ENCODE measurements around the gene CEP131. TPM values are rescaled to one million over a fixed set of nuclear protein-coding genes. Genes with fewer than 3 reads are reported as not detected.
A peak's percentile ranks its signal among the peaks of the same experiment; 100 is the strongest.

The CEP131 gene
- total and polyA plus RNA-seq, 5 experiments from 2014 or later: 1.1 to 12.0 (median 4.4) TPM

DNA sequence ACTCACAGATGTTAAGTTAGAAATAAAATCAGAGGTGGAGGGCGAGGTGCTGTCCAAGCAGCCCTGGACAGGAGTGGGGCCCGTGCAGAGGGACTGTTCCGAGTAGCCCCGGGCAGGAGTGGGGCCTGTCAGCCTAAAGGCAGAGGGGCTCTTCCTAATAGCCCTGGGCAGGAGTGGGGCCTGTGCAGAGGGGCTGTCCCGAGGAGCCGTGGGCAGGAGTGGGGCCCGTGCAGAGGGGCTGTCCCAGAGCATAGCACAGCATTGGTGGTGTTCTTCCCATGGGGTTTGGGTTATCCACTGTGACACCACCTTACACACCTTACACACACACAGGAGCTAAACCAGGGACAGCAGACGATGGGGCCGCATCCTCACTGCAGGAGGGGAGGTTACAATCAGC, 10.4 kb downstream of the CEP131 start:
- H3K27me3 Mint-ChIP-seq: no peaks in the 10 kb centered on the region

DNA sequence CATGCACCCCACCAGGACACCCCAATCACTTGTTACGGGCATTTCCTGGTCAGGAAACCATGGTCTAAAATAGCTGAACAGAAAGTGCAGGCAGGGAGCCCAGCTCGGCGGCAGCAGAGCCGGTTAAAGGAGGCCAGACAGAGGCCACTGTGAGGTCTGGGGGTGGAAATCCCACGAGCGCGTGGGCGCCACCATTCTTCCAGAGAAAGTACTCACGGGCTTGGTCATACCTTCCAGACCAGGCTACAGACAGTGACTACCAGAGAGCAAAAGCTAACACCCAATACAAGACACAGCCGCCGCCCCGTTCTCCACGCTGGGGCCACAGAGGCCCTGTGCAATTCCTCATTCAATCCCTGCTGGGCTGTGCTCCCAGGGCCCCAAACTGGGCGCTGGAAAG, 11.9 kb downstream of the CEP131 start:
- H3K4me1 Mint-ChIP-seq: peaks cover 0 to 3% (median 0%) of the 10 kb centered on the region in 4 donors
- H3K27ac Mint-ChIP-seq: no peak overlapping the region
- no peak overlapping the region for H3K4me3 Mint-ChIP-seq
- no peak for ATAC-seq
- H3K27me3 Mint-ChIP-seq: no peaks in the 10 kb centered on the region
- POLR2A ChIA-PET: no interaction called here
- H3K36me3 Mint-ChIP-seq: peaks cover 0 to 6% (median 0%) of the 10 kb centered on the region in 3 donors
- no peaks in the 10 kb centered on the region for H3K9me3 Mint-ChIP-seq
- DNase-seq: no peak

More for the DNA sequence above, 10.4 kb downstream of the CEP131 start:
- no peak for ATAC-seq
- H3K4me1 Mint-ChIP-seq: peaks cover 0 to 3% (median 0%) of the 10 kb centered on the region in 4 donors
- no peak overlapping the region for H3K4me3 Mint-ChIP-seq
- peak overlapping the region in 1 of 10 donors; percentile 40 for H3K27ac Mint-ChIP-seq
- DNase-seq: no peak
- H3K36me3 Mint-ChIP-seq: peaks cover 0 to 6% (median 3%) of the 10 kb centered on the region in 3 donors
- POLR2A ChIA-PET: no interaction called here
- H3K9me3 Mint-ChIP-seq: no peaks in the 10 kb centered on the region

DNA sequence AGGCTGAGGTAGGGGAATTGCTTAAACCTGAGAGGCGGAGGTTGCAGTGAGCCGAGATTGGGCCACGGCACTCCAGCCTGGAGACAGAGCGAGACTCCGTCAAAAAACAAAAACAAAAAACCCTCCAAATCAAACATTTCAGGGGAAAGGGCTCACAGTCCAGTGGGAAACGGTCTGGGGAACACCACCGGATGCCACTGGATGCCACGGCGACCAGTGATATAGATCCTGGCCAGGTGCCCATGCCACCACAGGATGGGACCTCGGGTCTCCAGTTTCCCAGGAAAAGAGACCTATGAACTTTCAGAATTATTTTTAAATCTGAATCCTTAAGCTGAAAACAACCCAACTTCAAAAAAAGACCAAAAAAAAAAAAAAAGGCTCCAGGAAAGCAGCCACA, 12.3 kb downstream of the CEP131 start:
- ATAC-seq (no peak), DNase-seq (no peak)
- H3K4me3 Mint-ChIP-seq: no peak overlapping the region
- H3K27me3 Mint-ChIP-seq: no peaks in the 10 kb centered on the region
- peaks cover 0 to 4% (median 0%) of the 10 kb centered on the region in 3 donors for H3K36me3 Mint-ChIP-seq
- H3K27ac Mint-ChIP-seq: no peak overlapping the region
- peaks cover 0 to 3% (median 0%) of the 10 kb centered on the region in 4 donors for H3K4me1 Mint-ChIP-seq
- no peaks in the 10 kb centered on the region for H3K9me3 Mint-ChIP-seq
- POLR2A ChIA-PET: no interaction called here

DNA sequence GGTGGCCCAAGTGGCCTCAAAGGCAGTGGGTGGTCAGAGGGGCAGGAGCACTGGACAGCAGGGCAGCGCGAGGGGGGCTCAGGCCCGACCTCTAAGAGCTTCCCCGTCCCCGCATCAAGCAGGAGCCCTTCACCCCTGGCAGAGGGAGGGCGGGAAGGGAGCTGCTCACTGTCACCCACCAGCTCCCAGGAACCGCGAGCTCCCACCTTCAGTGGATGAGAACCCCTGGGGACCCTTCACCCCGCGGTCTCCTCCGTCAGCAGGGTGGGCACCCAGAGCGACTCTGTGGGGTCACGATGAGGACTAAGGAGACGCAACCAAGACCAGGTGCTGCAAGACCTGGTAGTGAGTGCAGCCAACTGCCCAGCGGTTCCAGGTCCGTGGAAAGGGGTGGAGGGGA, 13.6 kb downstream of the CEP131 start:
- no peaks in the 10 kb centered on the region for H3K9me3 Mint-ChIP-seq
- peaks cover 0 to 5% (median 0%) of the 10 kb centered on the region in 3 donors for H3K36me3 Mint-ChIP-seq
- POLR2A ChIA-PET: no interaction called here

DNA sequence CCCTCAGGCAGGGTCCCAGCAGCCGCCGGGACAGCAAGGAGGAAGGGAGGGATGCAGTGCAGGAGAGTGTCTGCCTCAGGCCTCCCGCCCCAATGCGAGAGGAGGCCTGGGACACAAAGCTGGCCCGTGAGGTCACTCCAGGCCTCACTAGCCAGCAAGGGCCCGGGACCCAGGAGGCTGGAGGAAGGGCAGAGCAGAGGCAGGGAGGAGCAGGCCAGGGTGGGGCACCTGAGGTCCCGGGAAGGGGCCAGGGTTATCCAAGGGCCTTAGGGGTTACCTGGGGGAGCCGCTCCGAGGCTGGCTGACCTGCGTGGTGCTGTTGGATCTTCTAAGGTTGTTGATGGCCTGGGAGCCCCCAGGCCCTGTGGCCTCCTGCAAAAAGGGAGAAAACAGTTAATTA, 14.1 kb downstream of the CEP131 start:
- no peaks in the 10 kb centered on the region for H3K27me3 Mint-ChIP-seq
- POLR2A ChIA-PET: no interaction called here
- ATAC-seq (no peak), DNase-seq (no peak)
- H3K4me3 Mint-ChIP-seq: no peak overlapping the region
- H3K36me3 Mint-ChIP-seq: peaks cover 0 to 5% (median 0%) of the 10 kb centered on the region in 3 donors
- no peaks in the 10 kb centered on the region for H3K9me3 Mint-ChIP-seq
- peaks cover 0 to 3% (median 0%) of the 10 kb centered on the region in 4 donors for H3K4me1 Mint-ChIP-seq
- no peak overlapping the region for H3K27ac Mint-ChIP-seq

More for the DNA sequence above, 13.6 kb downstream of the CEP131 start:
- Mint-ChIP-seq H3K4me1 (peaks cover 0 to 3% (median 0%) of the 10 kb centered on the region in 4 donors), H3K27ac (no peak overlapping the region), H3K27me3 (no peaks in the 10 kb centered on the region), H3K4me3 (no peak overlapping the region)
- DNase-seq: no peak
- ATAC-seq: no peak

DNA sequence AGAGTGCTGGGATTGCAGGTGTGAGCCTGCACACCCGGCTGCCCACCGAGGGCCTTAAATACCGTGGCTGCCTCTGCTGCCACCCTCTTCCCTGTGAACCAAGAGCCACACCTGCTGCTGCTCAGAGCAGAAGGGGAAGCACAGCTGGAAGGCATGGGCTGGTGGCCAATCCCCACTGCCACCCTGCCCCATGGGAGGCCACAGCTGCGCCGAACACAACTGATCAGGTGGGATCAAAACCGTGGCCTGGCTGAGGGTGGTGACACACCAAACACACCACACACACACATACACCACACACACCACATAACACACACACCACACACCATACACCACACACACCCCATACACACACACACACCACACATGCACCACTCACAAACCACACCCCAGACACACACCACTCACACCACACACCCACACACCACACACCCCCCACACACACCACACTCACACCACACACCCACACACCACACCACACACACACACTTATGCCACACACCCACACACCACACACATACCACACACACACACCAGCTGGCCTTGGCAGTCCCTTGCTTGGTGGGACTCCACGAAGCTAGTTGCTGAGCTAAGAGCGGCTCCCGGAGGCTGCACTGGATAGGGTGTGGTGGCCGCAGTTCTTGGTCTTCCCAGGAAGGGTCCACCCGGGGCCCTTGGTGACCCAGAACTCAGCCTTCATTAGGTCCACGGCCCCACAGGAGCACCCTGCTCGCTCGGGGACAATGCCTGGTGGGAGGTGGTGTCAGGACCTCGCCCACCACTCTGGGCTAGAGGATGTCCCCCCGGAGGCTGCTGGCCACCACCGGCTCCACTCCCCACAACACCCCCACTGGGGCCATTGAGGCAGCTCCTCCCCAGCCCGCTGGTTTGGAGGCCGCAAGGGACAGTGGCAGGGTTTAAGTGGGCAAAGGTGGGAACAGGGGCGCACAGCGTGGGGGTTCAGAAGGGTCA, 14.9 kb downstream of the CEP131 start:
- DNase-seq (no peak), ATAC-seq (no peak)
- peaks cover 0 to 5% (median 0%) of the 10 kb centered on the region in 3 donors for H3K36me3 Mint-ChIP-seq
- peaks cover 0 to 3% (median 0%) of the 10 kb centered on the region in 4 donors for H3K4me1 Mint-ChIP-seq
- H3K4me3 Mint-ChIP-seq: no peak overlapping the region
- H3K27ac Mint-ChIP-seq: no peak overlapping the region
- H3K27me3 Mint-ChIP-seq: no peaks in the 10 kb centered on the region
- POLR2A ChIA-PET: interaction anchor here (0.5 kb wide), 1 partner anchor 969 kb away, joined by 4 read pairs; no protein-coding TSS in a partner anchor
- no peaks in the 10 kb centered on the region for H3K9me3 Mint-ChIP-seq

DNA sequence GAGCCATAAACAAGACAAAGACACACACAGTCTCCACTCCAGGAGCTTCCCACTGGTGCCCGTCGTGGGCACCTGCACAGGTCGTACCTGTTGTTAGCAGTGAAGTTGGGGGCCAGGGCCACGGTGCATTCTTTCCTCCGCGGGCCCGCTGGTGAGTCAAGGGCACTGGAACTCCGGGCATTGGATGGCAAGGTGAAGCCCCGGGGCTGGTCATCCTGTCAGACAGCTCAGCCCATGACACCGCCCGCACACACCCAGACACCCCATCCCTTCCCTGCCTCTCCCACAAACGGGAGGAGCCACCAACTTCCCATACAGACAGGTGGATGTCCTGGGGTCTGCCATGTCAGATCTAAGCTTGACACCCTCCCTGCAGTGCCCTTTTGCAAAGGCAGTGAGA, 16.1 kb downstream of the CEP131 start:
- no peaks in the 10 kb centered on the region for H3K27me3 Mint-ChIP-seq
- peaks cover 0 to 3% (median 0%) of the 10 kb centered on the region in 4 donors for H3K4me1 Mint-ChIP-seq
- H3K27ac Mint-ChIP-seq: no peak overlapping the region
- DNase-seq (no peak), ATAC-seq (no peak)
- no peaks in the 10 kb centered on the region for H3K9me3 Mint-ChIP-seq
- POLR2A ChIA-PET: no interaction called here
- H3K4me3 Mint-ChIP-seq: no peak overlapping the region
- H3K36me3 Mint-ChIP-seq: peaks cover 0 to 5% (median 0%) of the 10 kb centered on the region in 3 donors

DNA sequence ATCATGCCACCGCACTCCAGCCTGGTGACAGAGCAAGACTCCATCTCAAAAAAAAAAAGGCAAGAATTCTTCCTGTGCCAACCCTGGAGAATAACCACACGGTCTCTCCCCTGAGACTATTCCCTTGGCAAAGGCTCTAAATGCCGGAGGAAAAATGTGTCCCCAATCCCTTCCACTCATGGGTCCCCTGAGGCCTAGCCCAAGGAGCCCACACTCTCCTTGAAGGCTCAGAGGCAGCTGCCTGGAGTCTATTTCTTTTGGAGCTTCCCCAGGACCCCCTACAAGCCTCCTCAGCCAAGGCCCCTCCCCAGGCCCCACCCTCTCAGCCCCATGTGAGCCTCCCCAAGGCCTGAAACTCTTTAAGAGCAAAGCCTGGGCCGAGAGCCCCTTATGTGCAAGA, 16.6 kb downstream of the CEP131 start:
- Mint-ChIP-seq H3K27ac (no peak overlapping the region), H3K27me3 (no peaks in the 10 kb centered on the region), H3K9me3 (no peaks in the 10 kb centered on the region), H3K36me3 (peaks cover 0 to 5% (median 0%) of the 10 kb centered on the region in 3 donors), H3K4me1 (peaks cover 0 to 2% (median 0%) of the 10 kb centered on the region in 4 donors), H3K4me3 (no peak overlapping the region)
- DNase-seq (no peak), ATAC-seq (no peak)
- POLR2A ChIA-PET: no interaction called here

DNA sequence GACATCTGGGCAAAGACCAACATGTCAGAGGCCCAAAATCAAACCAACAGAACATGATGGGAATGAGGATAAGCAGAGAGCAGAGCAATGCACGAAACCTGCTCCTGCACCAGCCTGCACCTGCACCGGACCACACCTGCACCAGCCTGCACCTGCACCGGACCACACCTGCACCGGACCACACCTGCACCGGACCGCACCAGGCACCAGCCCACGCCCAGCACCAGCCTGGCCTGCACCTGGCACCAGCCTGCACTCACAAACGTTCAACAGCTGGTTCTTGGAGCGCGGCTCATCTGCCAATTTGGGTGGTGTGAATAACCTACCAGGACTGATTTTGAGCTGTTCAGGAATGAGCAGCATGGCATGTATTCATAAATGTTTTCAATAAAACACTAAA, 18.2 kb downstream of the CEP131 start:
- no peak for DNase-seq
- ATAC-seq: no peak
- H3K9me3 Mint-ChIP-seq: no peaks in the 10 kb centered on the region
- no peak overlapping the region for H3K4me3 Mint-ChIP-seq
- peaks cover 0 to 5% (median 0%) of the 10 kb centered on the region in 3 donors for H3K36me3 Mint-ChIP-seq
- POLR2A ChIA-PET: no interaction called here
- H3K27ac Mint-ChIP-seq: no peak overlapping the region
- H3K4me1 Mint-ChIP-seq: no peaks in the 10 kb centered on the region
- no peaks in the 10 kb centered on the region for H3K27me3 Mint-ChIP-seq

DNA sequence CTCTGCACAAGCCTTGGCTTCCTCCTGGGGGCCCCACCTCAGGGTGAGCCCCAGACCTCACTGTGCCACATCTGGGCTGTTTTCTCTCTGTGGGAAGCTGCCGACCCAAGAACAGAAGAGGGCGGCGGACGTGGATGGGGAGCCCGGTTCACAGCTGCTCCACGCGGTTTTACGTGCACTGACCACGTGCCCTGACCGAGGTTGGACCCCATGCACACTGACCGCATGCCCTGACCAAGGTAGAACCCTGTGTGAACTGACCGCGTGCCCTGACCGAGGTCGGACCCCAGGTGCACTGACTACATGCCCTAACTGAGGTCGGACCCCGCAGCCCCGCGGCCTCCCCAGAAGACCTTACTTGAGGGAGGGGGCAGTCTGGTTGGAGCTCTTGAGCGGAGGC, 19.6 kb downstream of the CEP131 start:
- H3K4me1 Mint-ChIP-seq: no peaks in the 10 kb centered on the region
- no peaks in the 10 kb centered on the region for H3K27me3 Mint-ChIP-seq

DNA sequence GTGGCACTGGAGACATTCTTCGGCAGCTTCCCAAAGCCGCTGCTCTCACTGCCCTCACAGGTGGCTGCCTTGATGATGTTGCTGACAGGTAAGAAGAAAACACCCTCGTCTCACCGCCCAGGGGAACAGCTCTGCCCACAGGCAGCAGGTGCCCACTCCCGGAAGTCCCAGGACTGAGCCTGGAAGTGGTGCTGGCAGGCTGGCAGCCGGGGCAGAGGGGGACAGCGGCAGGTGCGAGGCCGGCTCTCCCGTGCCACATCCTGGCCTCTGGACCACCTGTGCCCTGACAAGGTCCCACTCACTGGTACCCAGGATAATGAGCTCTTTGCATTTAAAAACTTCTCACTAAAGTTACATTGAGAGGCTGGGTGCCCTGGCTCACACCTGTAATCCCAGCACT, 20.4 kb downstream of the CEP131 start:
- POLR2A ChIA-PET: interaction anchor here (0.7 kb wide), 2 partner anchors 8 to 83 kb away, joined by 3 to 4 read pairs; no protein-coding TSS in a partner anchor
- no peak for ATAC-seq

More for the DNA sequence above, 19.6 kb downstream of the CEP131 start:
- H3K4me3 Mint-ChIP-seq: no peak overlapping the region
- H3K27ac Mint-ChIP-seq: no peak overlapping the region
- peaks cover 0 to 2% (median 0%) of the 10 kb centered on the region in 3 donors for H3K36me3 Mint-ChIP-seq
- no peak for DNase-seq
- no peaks in the 10 kb centered on the region for H3K9me3 Mint-ChIP-seq
- ATAC-seq: no peak
- POLR2A ChIA-PET: no interaction called here

DNA sequence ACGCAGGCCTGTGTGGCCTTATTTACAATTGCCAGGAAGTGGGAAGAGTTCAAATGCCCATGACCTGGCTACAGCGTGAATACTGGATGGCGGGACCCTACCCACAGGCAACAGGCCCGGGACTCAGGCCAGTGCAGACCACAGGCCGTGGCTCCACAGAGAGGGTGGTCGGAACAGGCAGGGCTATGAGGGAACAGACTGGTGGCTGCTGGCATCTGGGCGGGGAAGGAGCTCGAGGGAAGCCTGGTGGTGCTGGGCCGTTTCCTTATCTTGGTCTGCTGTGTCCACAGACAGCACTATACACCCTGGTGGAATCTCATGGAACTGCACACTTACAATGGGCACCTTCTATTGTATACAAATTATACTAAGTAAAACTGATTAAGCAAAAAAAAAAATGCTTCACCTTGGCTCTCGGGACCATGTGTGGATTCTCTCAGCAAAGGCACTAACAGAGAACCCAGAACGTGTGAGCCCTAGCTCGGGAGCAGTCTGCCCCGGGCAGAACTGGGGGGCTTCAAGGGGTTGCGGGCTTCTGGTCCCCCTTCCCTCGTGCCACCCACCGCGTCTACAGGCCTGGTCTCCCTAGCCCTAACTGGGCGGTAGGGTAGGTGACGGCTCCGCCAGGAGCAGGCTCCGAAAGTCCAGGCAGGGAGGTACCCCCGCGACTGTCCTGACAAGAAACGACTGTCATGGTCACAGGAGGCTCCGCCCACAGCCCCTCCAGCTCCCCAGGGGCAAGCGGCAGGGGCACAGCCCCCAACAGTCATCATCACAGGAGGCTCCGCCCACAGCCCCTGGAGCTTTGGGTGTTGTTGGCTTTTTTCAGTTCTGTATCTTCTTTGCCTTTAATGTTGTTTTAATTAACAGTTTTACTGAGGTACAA, 21.8 kb downstream of the CEP131 start:
- no peaks in the 10 kb centered on the region for H3K27me3 Mint-ChIP-seq
- peaks cover 0 to 2% (median 0%) of the 10 kb centered on the region in 3 donors for H3K36me3 Mint-ChIP-seq
- H3K27ac Mint-ChIP-seq: no peak overlapping the region
- no peaks in the 10 kb centered on the region for H3K4me1 Mint-ChIP-seq
- H3K9me3 Mint-ChIP-seq: no peaks in the 10 kb centered on the region
- ATAC-seq: peak; percentile 58 to 61
- DNase-seq: peak in 1 of 10 donors; percentile 24
- POLR2A ChIA-PET: no interaction called here
- H3K4me3 Mint-ChIP-seq: no peak overlapping the region

More for the DNA sequence above, 20.4 kb downstream of the CEP131 start:
- no peak overlapping the region for H3K27ac Mint-ChIP-seq
- H3K36me3 Mint-ChIP-seq: peaks cover 0 to 2% (median 0%) of the 10 kb centered on the region in 3 donors
- no peak for DNase-seq
- H3K4me3 Mint-ChIP-seq: no peak overlapping the region
- H3K4me1 Mint-ChIP-seq: no peaks in the 10 kb centered on the region
- H3K9me3 Mint-ChIP-seq: no peaks in the 10 kb centered on the region
- H3K27me3 Mint-ChIP-seq: no peaks in the 10 kb centered on the region
